Liver (tissue), 9 donors: ENCODE measurements around the gene HNRNPC. TPM values are rescaled to one million over a fixed set of nuclear protein-coding genes. Genes with fewer than 3 reads are reported as not detected.

Experiments used
- DNase-seq: peaks from one replicate; pipeline ENCODE4 v3.0.0-alpha.2; 2017; ENCODE audit warnings: low spot score
- H3K27ac ChIP-seq, 2 donors: one replicate each; pipeline ENCODE4 v1.7.0; 2013; ENCODE audit warnings: inconsistent platforms in 2 of 2, low read length in 2 of 2, control low read depth in 1 of 2, low read depth in 1 of 2, mild to moderate bottlenecking in 1 of 2
- H3K27me3 ChIP-seq, 4 donors: one replicate each; pipeline versions ENCODE4 v1.6.1 to v1.7.0; 2013; ENCODE audit warnings: low read length in 3 of 4, inconsistent platforms in 1 of 4, mild to moderate bottlenecking in 1 of 4, moderate library complexity in 1 of 4; ENCODE audit not compliant: control insufficient read depth in 4 of 4, insufficient read depth in 4 of 4
- H3K36me3 ChIP-seq, 4 donors: one replicate each; pipeline versions ENCODE4 v1.6.1 to v1.7.0; 2013; ENCODE audit warnings: low read length in 3 of 4, mild to moderate bottlenecking in 3 of 4, low read depth in 1 of 4, moderate library complexity in 1 of 4; ENCODE audit not compliant: control insufficient read depth in 4 of 4, insufficient read depth in 3 of 4
- H3K4me1 ChIP-seq, 4 donors: one replicate each; pipeline versions ENCODE4 v1.6.1 to v1.7.0; 2013; ENCODE audit warnings: low read length in 3 of 4, mild to moderate bottlenecking in 3 of 4, moderate library complexity in 1 of 4; ENCODE audit not compliant: control insufficient read depth in 4 of 4, insufficient read depth in 4 of 4
- H3K4me3 ChIP-seq, 3 donors: one replicate each; pipeline versions ENCODE4 v1.6.1 to v1.7.0; 2013; ENCODE audit warnings: low read length in 3 of 3, control low read depth in 1 of 3, low read depth in 1 of 3, mild to moderate bottlenecking in 1 of 3
- H3K9ac ChIP-seq, 2 donors: one replicate each; pipeline ENCODE4 v1.7.0; 2013; ENCODE audit warnings: low read length in 2 of 2, mild to moderate bottlenecking in 2 of 2, moderate library complexity in 2 of 2, control low read depth in 1 of 2, low read depth in 1 of 2
- H3K9me3 ChIP-seq, 4 donors: one replicate each; pipeline versions ENCODE4 v1.6.1 to v1.7.0; 2013; ENCODE audit warnings: low read length in 3 of 4; ENCODE audit not compliant: control insufficient read depth in 4 of 4
- ATF3 ChIP-seq: IDR thresholded peaks from 2 replicates; pipeline ENCODE4 v1.6.1; 2016; ENCODE audit warnings: antibody characterized with exemption
- CTCF ChIP-seq: fragments of 150-350 bp; IDR thresholded peaks from 2 replicates; pipeline ENCODE4 v1.5.1; 2017; ENCODE audit warnings: improper control_type of control experiment, low read depth, low read length; ENCODE audit not compliant: missing input control
- EGR1 ChIP-seq, 2 donors: IDR thresholded peaks; 2 replicates each; pipeline ENCODE4 v1.6.1; 2016 to 2018; ENCODE audit warnings: antibody characterized with exemption in 2 of 2, low read depth in 2 of 2
- FOXA1 ChIP-seq: IDR thresholded peaks from 2 replicates; pipeline ENCODE4 v1.6.1; 2016; ENCODE audit warnings: antibody characterized with exemption
- FOXA2 ChIP-seq: IDR thresholded peaks from 2 replicates; pipeline ENCODE4 v1.6.1; 2016; ENCODE audit warnings: antibody characterized with exemption
- HNF4A ChIP-seq, 2 donors: conservative IDR thresholded peaks; 2 replicates each; pipeline ENCODE4 v1.6.1; 2016; ENCODE audit warnings: antibody characterized with exemption in 2 of 2, mild to moderate bottlenecking in 2 of 2
- HNF4G ChIP-seq: IDR thresholded peaks from 2 replicates; pipeline ENCODE4 v1.6.1; 2016; ENCODE audit warnings: antibody characterized with exemption
- JUND ChIP-seq, 2 donors: IDR thresholded peaks; 2 replicates each; pipeline ENCODE4 v1.6.1; 2016; ENCODE audit warnings: antibody characterized with exemption in 2 of 2
- MAX ChIP-seq: IDR thresholded peaks from 2 replicates; pipeline ENCODE4 v1.6.1; 2016; ENCODE audit warnings: antibody characterized with exemption
- NR2F2 ChIP-seq: IDR thresholded peaks from 2 replicates; pipeline ENCODE4 v1.6.1; 2016; ENCODE audit warnings: antibody characterized with exemption
- RAD21 ChIP-seq, 2 donors: IDR thresholded peaks; 2 replicates each; pipeline ENCODE4 v1.6.1; 2016; ENCODE audit warnings: antibody characterized with exemption in 2 of 2, mild to moderate bottlenecking in 2 of 2
- REST ChIP-seq: IDR thresholded peaks from 2 replicates; pipeline ENCODE4 v1.6.1; 2016; ENCODE audit warnings: antibody characterized with exemption, mild to moderate bottlenecking
- RXRA ChIP-seq, 2 donors: IDR thresholded peaks; 2 replicates each; pipeline ENCODE4 v1.6.1; 2017 to 2018; ENCODE audit warnings: antibody characterized with exemption in 2 of 2, mild to moderate bottlenecking in 1 of 2
- SP1 ChIP-seq: IDR thresholded peaks from 2 replicates; pipeline ENCODE4 v1.6.1; 2018; ENCODE audit warnings: antibody characterized with exemption, mild to moderate bottlenecking
- TAF1 ChIP-seq: conservative IDR thresholded peaks from 2 replicates; pipeline ENCODE4 v1.6.1; 2016; ENCODE audit warnings: antibody characterized with exemption, mild to moderate bottlenecking
- YY1 ChIP-seq: IDR thresholded peaks from 2 replicates; pipeline ENCODE4 v1.6.1; 2016; ENCODE audit warnings: antibody characterized with exemption, mild to moderate bottlenecking
- WGBS: extraction: QIAGEN DNeasy Blood & Tissue Kit; methylation state at CpG from one replicate; pipeline ENCODE4 v1.1.7; 2013; 5-methylcytosine and 5-hydroxymethylcytosine counted together
- polyA plus RNA-seq, 2 donors: library from polyadenylated mRNA; stranded (reverse) in 1 of 2; unstranded in 1 of 2; fragments of 200-250 nt in 1 of 2; fragments of >200 nt in 1 of 2; fragmentation: Nextera tagmentation in 1 of 2; extraction: Ambion mirVana in 1 of 2; gene quantifications; one replicate each; pipeline versions ENCODE4 v1.2.1 to v1.2.3, GENCODE V29; 2013 to 2015
- total RNA-seq, 2 donors: library from RNA; depleted of rRNA; stranded (reverse); fragments of >200 nt; gene quantifications; one replicate each; pipeline ENCODE4 v1.2.3, GENCODE V29; 2014
- donor health status: healthy.
- donor health status: healthy.
- donor health status: healthy.
- donor health status: healthy.
- donor health status: healthy.

HNRNPC gene
- total and polyA plus RNA-seq, 4 donors = 119 to 384 (median 270) TPM

GRCh38 chr14:21203470-21204166 lies 65.6 kb downstream of the HNRNPC start (continued):
- TF ChIP-seq FOXA2 (no peak), HNF4A (conservative IDR thresholded peaks at IDR 0.05) (no peak), JUND (IDR thresholded peaks at IDR 0.05) (no peak), SP1 (no peak), FOXA1 (no peak), EGR1 (IDR thresholded peaks at IDR 0.05; ENCODE audit: low read depth in 2 of 2) (no peak), RXRA (IDR thresholded peaks at IDR 0.05) (no peak)

- H3K4me3 ChIP-seq = no peak overlapping the region
- H3K36me3 ChIP-seq = peaks cover 1 to 20% (median 12%) of the 10 kb centered on the region in 4 donors
- no peak overlapping the region for H3K27ac ChIP-seq
- no peaks in the 10 kb centered on the region for H3K9me3 ChIP-seq
- 89% methylated on average over 4 of the region's 4 CpGs for WGBS
- TF ChIP-seq FOXA1 = no peak
- TF ChIP-seq HNF4A (conservative IDR thresholded peaks at IDR 0.05) = peak in 1 of 2 donors; percentile 3
- TF ChIP-seq EGR1 (IDR thresholded peaks at IDR 0.05; ENCODE audit: low read depth in 2 of 2) = no peak
- H3K9ac ChIP-seq = no peak overlapping the region
- H3K27me3 ChIP-seq = no peaks in the 10 kb centered on the region
- peaks cover 0 to 11% (median 5%) of the 10 kb centered on the region in 4 donors for H3K4me1 ChIP-seq
- DNase-seq = no peak
Observed at GRCh38 chr14:21202463-21203358, 66.5 kb downstream of the HNRNPC start.

- Histone ChIP-seq H3K4me1 (peaks cover 0 to 11% (median 1%) of the 10 kb centered on the region in 4 donors), H3K9me3 (no peaks in the 10 kb centered on the region), H3K36me3 (peaks cover 0 to 12% (median 5%) of the 10 kb centered on the region in 4 donors), H3K9ac (no peak overlapping the region), H3K4me3 (no peak overlapping the region), H3K27ac (no peak overlapping the region), H3K27me3 (no peaks in the 10 kb centered on the region)
- DNase-seq = no peak
- TF ChIP-seq NR2F2 = no peak
- TF ChIP-seq MAX = no peak
- TF ChIP-seq JUND (IDR thresholded peaks at IDR 0.05) = no peak
- no peak for TF ChIP-seq HNF4G
- no peak for TF ChIP-seq CTCF
- TF ChIP-seq EGR1 (IDR thresholded peaks at IDR 0.05; ENCODE audit: low read depth in 2 of 2) = no peak
- TF ChIP-seq REST = no peak
- no peak for TF ChIP-seq TAF1
- TF ChIP-seq YY1 = no peak
- no peak for TF ChIP-seq RAD21 (IDR thresholded peaks at IDR 0.05)
- no peak for TF ChIP-seq ATF3
- TF ChIP-seq RXRA (IDR thresholded peaks at IDR 0.05) = no peak
- TF ChIP-seq SP1 = no peak
- TF ChIP-seq HNF4A (conservative IDR thresholded peaks at IDR 0.05) = no peak
- TF ChIP-seq FOXA2 = no peak
- 62% methylated on average over 12 of the region's 12 CpGs for WGBS
Observed at GRCh38 chr14:21201732-21202462, 67.3 kb downstream of the HNRNPC start.
